ENCODE measurements around the gene ADA. TPM values are rescaled to one million over a fixed set of nuclear protein-coding genes. Genes with fewer than 3 reads are reported as not detected.

The ADA gene
- total and polyA plus RNA-seq, 2 of the 13 experiments (the other 11 are each of a cell fraction or from before 2014, with no cell fraction given) = 2.5 to 11.3 TPM

- TF ChIP-seq HMGXB4 (CRISPR knock-in tag; IDR thresholded peaks at IDR 0.05; ENCODE audit: borderline replicate concordance in 1 of 2, low read depth in 1 of 2) (no peak), JUND (CRISPR knock-in tag; IDR thresholded peaks at IDR 0.05) (no peak), YY1 (IDR thresholded peaks at IDR 0.05; ENCODE audit: insufficient read depth, insufficient replicate concordance, low read depth, low read length) (no peak), LRRFIP1 (CRISPR knock-in tag; conservative IDR thresholded peaks at IDR 0.05) (no peak), ZNF883 (CRISPR knock-in tag; IDR thresholded peaks at IDR 0.05; ENCODE audit: not compliant biosample characterization) (no peak), ATF1 (CRISPR knock-in tag; IDR thresholded peaks at IDR 0.05) (no peak)
Measured at GRCh38 chr20:44658810-44659209, 7.3 kb upstream of the ADA start (continued).

- TF ChIP-seq ZMYM3 (CRISPR knock-in tag; IDR thresholded peaks at IDR 0.05) (peak; percentile 63), RBAK (CRISPR knock-in tag; IDR thresholded peaks at IDR 0.05) (no peak)
- H3K27me3 ChIP-seq (ENCODE audit: control insufficient read depth in 1 of 2, insufficient read depth in 2 of 2, low read length in 2 of 2) = peaks cover 3 to 31% of the 10 kb centered on the region in 2 experiments; a peak in 3 of 5 replicates
- no peak overlapping the region for H3K4me3 ChIP-seq (replicated peaks in 1 of 3; ENCODE audit: insufficient read depth in 1 of 3, low read depth in 2 of 3, low read length in 3 of 3)
- H3K36me3 ChIP-seq (replicated peaks in 1 of 2; ENCODE audit: control insufficient read depth in 1 of 2, insufficient read depth in 2 of 2, low read length in 2 of 2) = no peaks in the 10 kb centered on the region
- no peak for DNase-seq (ENCODE audit: low spot score)
- H3K79me2 ChIP-seq (ENCODE audit: insufficient read depth, low read length) = no peaks in the 10 kb centered on the region
- no TSS peak for BruUV-seq (replicated peaks)
- ChIA-PET CTCF (ENCODE audit: low intra/inter-chr PET ratio, low total read pairs) (no interaction called here), POLR2A (no interaction called here)
- no peak overlapping the region for H3K27ac ChIP-seq (ENCODE audit: extremely low read length, insufficient read depth, low read length)
- H3K9ac ChIP-seq (ENCODE audit: insufficient read depth, low read depth, low read length) = no peak overlapping the region
- no peaks in the 10 kb centered on the region for H4K20me1 ChIP-seq (ENCODE audit: insufficient read depth, low read length)
- peaks cover 4% of the 10 kb centered on the region for H3K4me1 ChIP-seq (ENCODE audit: insufficient read depth, low read length)
- FAIRE-seq = no peak
- H3K4me2 ChIP-seq (ENCODE audit: low read depth, low read length) = no peak overlapping the region
- intact Hi-C loops (cut with micrococcal nuclease; ENCODE audit: unreplicated experiment) (no loop called here), in situ Hi-C loops (cut with HindIII; ENCODE audit: extremely low pct_ligation_motif_present, low pct_unique_long_range_greater_than_20kb) (no loop called here)
- no peak for ATAC-seq
- no peak overlapping the region for H2AFZ ChIP-seq (ENCODE audit: low read length)
- WGBS (ENCODE audit: low lambda C conversion rate) = 65% methylated on average over 2 of the region's 2 CpGs
- H3K9me3 ChIP-seq (ENCODE audit: low read length) = no peaks in the 10 kb centered on the region
Measured at GRCh38 chr20:44657875-44658274, 6.4 kb upstream of the ADA start.

Measured in HepG2 (cell line).